ENCODE data around the gene GLIS2. TPM values are rescaled to one million over a fixed set of nuclear protein-coding genes. Genes with fewer than 3 reads are reported as not detected.

Gene GLIS2
- total RNA-seq, 1 donor from 2014 or later, result 62.8 TPM

DNA sequence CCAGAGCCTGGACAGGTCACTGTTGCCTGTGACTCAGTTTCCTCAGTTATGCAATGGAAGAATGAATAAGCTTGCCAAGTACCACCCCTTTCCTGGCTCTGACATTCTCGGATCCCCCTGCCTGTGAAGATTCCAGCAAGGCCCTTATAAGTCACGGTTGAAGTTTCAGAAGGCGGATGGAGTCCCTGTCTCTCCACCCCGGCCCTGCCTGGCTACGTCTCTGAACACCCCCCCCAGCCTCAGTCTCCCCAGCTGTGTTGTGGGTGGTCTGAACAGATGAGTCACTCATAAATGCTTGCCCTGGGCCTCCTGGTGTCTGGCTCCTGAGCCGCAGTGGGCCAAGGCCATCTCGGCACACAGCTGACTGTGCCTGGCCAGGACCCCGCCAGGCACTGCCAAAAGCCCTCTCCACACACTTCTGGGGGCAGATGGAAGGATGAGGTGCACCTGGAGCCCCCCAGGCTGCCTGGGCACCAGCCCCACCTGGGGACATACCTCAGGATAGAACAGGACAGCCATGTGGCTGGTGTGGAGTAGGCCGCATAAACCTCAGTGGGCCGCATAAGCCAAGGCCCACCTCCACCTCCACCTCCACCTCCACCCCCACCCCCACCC is 71.2 kb downstream of the GLIS2 start:
- H3K27me3 Mint-ChIP-seq (ENCODE audit: low read depth), result no peaks in the 10 kb centered on the region
- H3K27ac Mint-ChIP-seq (ENCODE audit: unreplicated experiment), result peak overlapping the region; percentile 94
- H3K4me3 Mint-ChIP-seq (ENCODE audit: unreplicated experiment), result no peak overlapping the region
- peaks cover 75% of the 10 kb centered on the region for H3K4me1 Mint-ChIP-seq (ENCODE audit: low read depth)
- DNase-seq (ENCODE audit: low spot score), result no peak
- TF ChIP-seq, protein P1, sequence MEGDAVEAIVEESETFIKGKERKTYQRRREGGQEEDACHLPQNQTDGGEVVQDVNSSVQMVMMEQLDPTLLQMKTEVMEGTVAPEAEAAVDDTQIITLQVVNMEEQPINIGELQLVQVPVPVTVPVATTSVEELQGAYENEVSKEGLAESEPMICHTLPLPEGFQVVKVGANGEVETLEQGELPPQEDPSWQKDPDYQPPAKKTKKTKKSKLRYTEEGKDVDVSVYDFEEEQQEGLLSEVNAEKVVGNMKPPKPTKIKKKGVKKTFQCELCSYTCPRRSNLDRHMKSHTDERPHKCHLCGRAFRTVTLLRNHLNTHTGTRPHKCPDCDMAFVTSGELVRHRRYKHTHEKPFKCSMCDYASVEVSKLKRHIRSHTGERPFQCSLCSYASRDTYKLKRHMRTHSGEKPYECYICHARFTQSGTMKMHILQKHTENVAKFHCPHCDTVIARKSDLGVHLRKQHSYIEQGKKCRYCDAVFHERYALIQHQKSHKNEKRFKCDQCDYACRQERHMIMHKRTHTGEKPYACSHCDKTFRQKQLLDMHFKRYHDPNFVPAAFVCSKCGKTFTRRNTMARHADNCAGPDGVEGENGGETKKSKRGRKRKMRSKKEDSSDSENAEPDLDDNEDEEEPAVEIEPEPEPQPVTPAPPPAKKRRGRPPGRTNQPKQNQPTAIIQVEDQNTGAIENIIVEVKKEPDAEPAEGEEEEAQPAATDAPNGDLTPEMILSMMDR (IDR thresholded peaks at IDR 0.05), result peak; percentile 14
- no peaks in the 10 kb centered on the region for H3K9me3 Mint-ChIP-seq (ENCODE audit: low read depth)
- H3K36me3 Mint-ChIP-seq (ENCODE audit: low read depth), result no peaks in the 10 kb centered on the region

DNA sequence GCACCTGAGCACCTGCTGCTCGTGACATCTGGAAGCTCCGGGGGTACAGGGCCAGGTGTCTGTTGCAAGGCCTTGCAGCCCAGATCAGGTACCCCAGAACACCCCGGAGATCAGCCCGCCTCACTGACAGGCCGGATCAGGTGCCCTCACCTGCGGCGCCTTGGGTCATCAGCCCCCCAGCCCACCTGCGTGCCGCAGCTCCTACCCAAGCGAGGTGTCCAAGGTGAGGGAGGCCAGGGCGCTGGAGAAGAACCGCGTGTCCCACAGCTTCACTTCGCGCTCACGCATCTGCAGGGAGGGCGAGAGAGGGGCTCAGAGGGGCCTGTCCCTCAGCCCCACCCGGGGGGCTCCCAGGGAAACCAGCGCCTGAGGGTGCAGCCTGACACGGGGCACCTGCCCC is 71.9 kb downstream of the GLIS2 start:
- Mint-ChIP-seq H3K9me3 (ENCODE audit: low read depth) (no peaks in the 10 kb centered on the region), H3K36me3 (ENCODE audit: low read depth) (no peaks in the 10 kb centered on the region), H3K4me3 (ENCODE audit: unreplicated experiment) (no peak overlapping the region), H3K27me3 (ENCODE audit: low read depth) (no peaks in the 10 kb centered on the region), H3K27ac (ENCODE audit: unreplicated experiment) (peak overlapping the region; percentile 94), H3K4me1 (ENCODE audit: low read depth) (peaks cover 80% of the 10 kb centered on the region)
- TF ChIP-seq, protein P1 (IDR thresholded peaks at IDR 0.05), result no peak
- no peak for DNase-seq (ENCODE audit: low spot score)

DNA sequence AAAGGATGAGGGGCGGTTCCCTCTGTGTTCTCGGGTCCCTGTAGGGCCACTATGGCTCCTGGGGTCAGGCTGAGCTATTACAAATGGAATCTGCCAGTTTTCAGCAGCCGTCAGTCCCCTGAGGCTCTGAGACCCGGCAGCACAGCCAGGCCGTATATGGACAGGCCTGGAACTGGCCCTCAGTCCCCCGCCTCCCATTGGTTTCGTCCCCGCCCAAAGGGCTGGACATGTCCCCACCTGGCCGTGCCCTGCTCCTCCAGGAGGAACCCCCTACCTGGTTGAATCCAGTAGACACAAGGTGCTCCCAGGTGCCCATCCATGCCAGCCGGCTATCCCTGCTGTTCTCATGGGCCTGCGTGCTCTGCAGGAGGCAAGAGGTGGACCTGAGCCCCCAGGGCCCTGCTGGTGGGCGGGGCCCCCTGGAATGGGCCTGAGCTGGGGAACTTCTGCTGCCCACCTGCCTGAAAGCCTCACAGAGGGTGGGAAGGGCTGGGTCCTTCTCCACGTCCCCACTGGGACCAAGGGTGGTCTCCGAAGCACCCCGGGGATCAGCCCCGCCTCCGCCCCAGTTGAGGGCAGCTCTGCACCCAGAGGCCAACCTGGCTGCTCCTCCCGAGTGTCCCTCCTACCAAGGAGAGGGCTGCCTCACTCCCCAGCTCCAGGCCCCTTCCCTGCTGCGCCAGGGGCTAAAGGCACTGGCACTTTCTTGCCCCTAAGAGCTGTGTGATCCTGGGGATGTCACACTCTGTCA is 72.6 kb downstream of the GLIS2 start:
- no peaks in the 10 kb centered on the region for H3K9me3 Mint-ChIP-seq (ENCODE audit: low read depth)
- H3K27me3 Mint-ChIP-seq (ENCODE audit: low read depth), result no peaks in the 10 kb centered on the region
- peak overlapping the region; percentile 94 for H3K27ac Mint-ChIP-seq (ENCODE audit: unreplicated experiment)
- H3K4me3 Mint-ChIP-seq (ENCODE audit: unreplicated experiment), result no peak overlapping the region
- H3K36me3 Mint-ChIP-seq (ENCODE audit: low read depth), result no peaks in the 10 kb centered on the region
- peaks cover 80% of the 10 kb centered on the region for H3K4me1 Mint-ChIP-seq (ENCODE audit: low read depth)
- TF ChIP-seq, protein P1 (IDR thresholded peaks at IDR 0.05), result no peak
- no peak for DNase-seq (ENCODE audit: low spot score)

Other genes with a start within 250 kb of the GLIS2 start
- 22.6 to 31.9 TPM (median 31.6 TPM) in 3 replicates for gene ADCY9, start 199.6 kb upstream of the GLIS2 start, total RNA-seq
- gene SRL, start 74.0 kb upstream of the GLIS2 start, total RNA-seq, result not detected in 3 replicates
- gene TFAP4, start 43.0 kb upstream of the GLIS2 start, total RNA-seq, result 2.5 to 4.0 TPM (median 2.5 TPM) in 3 replicates
- gene PAM16, start 35.3 kb downstream of the GLIS2 start, total RNA-seq, result 21.6 to 24.4 TPM (median 22.4 TPM) in 3 replicates
- 79.7 to 82.0 TPM (median 81.8 TPM) in 3 replicates for gene VASN, start 55.8 kb downstream of the GLIS2 start, total RNA-seq
- 18.8 to 26.0 TPM (median 24.6 TPM) in 3 replicates for gene CORO7, start 100.5 kb downstream of the GLIS2 start, total RNA-seq
- 27.5 to 28.0 TPM (median 27.8 TPM) in 3 replicates for gene DNAJA3, start 109.8 kb downstream of the GLIS2 start, total RNA-seq
- gene NMRAL1, start 158.6 kb downstream of the GLIS2 start, total RNA-seq, result 41.0 to 56.3 TPM (median 44.0 TPM) in 3 replicates
- 45.9 to 69.4 TPM (median 46.4 TPM) in 3 replicates for gene HMOX2, start 160.3 kb downstream of the GLIS2 start, total RNA-seq
- 23.9 to 36.8 TPM (median 36.4 TPM) in 3 replicates for gene CDIP1, start 222.7 kb downstream of the GLIS2 start, total RNA-seq
- 0.12 to 0.23 TPM in 2 of 3 replicates, not detected in the other for gene C16orf96, start 240.3 kb downstream of the GLIS2 start, total RNA-seq